K562 (cell line): ENCODE data around the gene BMP3. TPM values are rescaled to one million over a fixed set of nuclear protein-coding genes. Genes with fewer than 3 reads are reported as not detected.
A peak's percentile ranks its signal among the peaks of the same experiment; 100 is the strongest.

Source experiments
- ATAC-seq: fragments of 200-7000 bp; cut with Tn5 transposase; 3 replicates; pipeline ENCODE4 v1.9.1; 2020; ENCODE audit warnings: moderate library complexity
- BruUV-seq: library from RNA; stranded (reverse); fragments of 400-500 nt; replicated peaks from 2 replicates; lab custom pipeline; 2021; lab: Mats Ljungman, UMichigan
- CTCF ChIA-PET: fragments of 300-600 bp; formaldehyde crosslinking; extraction: SDS; loops from one replicate; lab custom pipeline; 2021; ENCODE audit warnings: low intra/inter-chr PET ratio; lab: Yijun Ruan, JAX
- POLR2A ChIA-PET: fragments of 300-600, 350-650 bp; sonication (Branson Sonifier 250); formaldehyde crosslinking; extraction: SDS; loops from one replicate; lab custom pipeline; 2021; ENCODE audit warnings: antibody characterized with exemption, inconsistent platforms; lab: Yijun Ruan, JAX
- DNase-seq, 4 experiments: peaks; one replicate each; pipeline versions ENCODE4 v3.0.0 to v3.0.0-alpha.2; 2011 to 2018; ENCODE audit warnings: low spot score in 3 of 4, mixed read lengths in 3 of 4; ENCODE audit errors: extremely low read depth in 1 of 4
- FAIRE-seq: peaks from 2 replicates; lab custom pipeline; 2011; peaks lifted over from hg19 to GRCh38; lab: Jason Lieb, UNC
- H2AFZ ChIP-seq: 2 replicates; pipeline ENCODE4 v1.6.0; 2011; ENCODE audit warnings: low read depth, low read length, control low read depth, inconsistent platforms
- H3K27ac ChIP-seq: fragments of 200-600 bp; 3 replicates; pipeline ENCODE4 v1.8.0; 2011; ENCODE audit warnings: low read depth, mild to moderate bottlenecking, control low read depth, inconsistent platforms, low read length, moderate library complexity, mixed read lengths; ENCODE audit errors: extremely low read depth
- H3K27me3 ChIP-seq, 2 experiments: fragments of 300-600 bp in 1 of 2; 2 replicates in 1 of 2; 3 replicates in 1 of 2; pipeline versions ENCODE4 v1.6.0 to v1.8.0; 2011; ENCODE audit warnings: inconsistent platforms in 2 of 2, low read length in 2 of 2, mild to moderate bottlenecking in 1 of 2, mixed read lengths in 1 of 2, moderate library complexity in 1 of 2; ENCODE audit not compliant: control insufficient read depth in 2 of 2, insufficient read depth in 2 of 2
- H3K36me3 ChIP-seq: fragments of 300-600 bp; 3 replicates; pipeline ENCODE4 v1.8.0; 2011; ENCODE audit warnings: mild to moderate bottlenecking, low read length, inconsistent platforms; ENCODE audit not compliant: control insufficient read depth, insufficient read depth
- H3K4me1 ChIP-seq, 2 experiments: fragments of 200-600 bp in 1 of 2; replicated peaks in 1 of 2; 2 replicates in 1 of 2; 3 replicates in 1 of 2; pipeline versions ENCODE4 v1.5.1 to v1.8.0; 2011; ENCODE audit warnings: inconsistent platforms in 2 of 2, low read length in 2 of 2, mild to moderate bottlenecking in 1 of 2, mixed read lengths in 1 of 2, moderate library complexity in 1 of 2; ENCODE audit not compliant: control insufficient read depth in 2 of 2, insufficient read depth in 2 of 2
- H3K4me2 ChIP-seq: 2 replicates; pipeline ENCODE4 v1.6.1; 2011; ENCODE audit warnings: low read length, control low read depth, inconsistent platforms, mixed read lengths; ENCODE audit not compliant: insufficient read depth
- H3K4me3 ChIP-seq: fragments of 200-600 bp; sonication (generic), shearing (Covaris generic); 2 replicates; pipeline ENCODE4 v1.5.1; 2016; ENCODE audit warnings: control low read depth, inconsistent platforms
- H3K79me2 ChIP-seq: fragments of 200-600 bp; 3 replicates; pipeline ENCODE4 v1.8.0; 2011; ENCODE audit warnings: low read length, inconsistent platforms; ENCODE audit not compliant: control insufficient read depth, insufficient read depth
- H3K9ac ChIP-seq, 2 experiments: 2 replicates each; pipeline versions ENCODE4 v1.6.0 to v1.6.1; 2011; ENCODE audit warnings: low read depth in 2 of 2, low read length in 2 of 2, control low read depth in 1 of 2, inconsistent platforms in 1 of 2, mild to moderate bottlenecking in 1 of 2, mixed read lengths in 1 of 2; ENCODE audit not compliant: insufficient read depth in 1 of 2
- H3K9me1 ChIP-seq: one replicate; pipeline ENCODE4 v1.6.0; 2011; ENCODE audit warnings: inconsistent platforms, mild to moderate bottlenecking, low read length, moderate library complexity; ENCODE audit not compliant: control insufficient read depth, insufficient read depth
- H3K9me3 ChIP-seq: replicated peaks from 2 replicates; pipeline ENCODE4 v1.5.1; 2011; ENCODE audit warnings: low read depth, low read length, inconsistent platforms; ENCODE audit not compliant: control insufficient read depth, insufficient read depth
- H4K20me1 ChIP-seq: replicated peaks from 2 replicates; pipeline ENCODE4 v1.6.1; 2011; ENCODE audit warnings: low read length, inconsistent platforms, mixed read lengths; ENCODE audit not compliant: control insufficient read depth, insufficient read depth
- DPF2 ChIP-seq: fragments of 450-650 bp; IDR thresholded peaks from 2 replicates; pipeline ENCODE4 v1.6.1; 2016
- MCM7 ChIP-seq, 2 experiments: fragments of 450-650 bp; IDR thresholded peaks; 2 replicates each; pipeline ENCODE4 v1.6.1; 2016 to 2018
- NCOA4 ChIP-seq: fragments of 450-650 bp; IDR thresholded peaks from 2 replicates; pipeline ENCODE4 v1.6.1; 2018; ENCODE audit warnings: mild to moderate bottlenecking; ENCODE audit not compliant: partially characterized antibody
- PHF20 ChIP-seq: fragments of 450-650 bp; IDR thresholded peaks from 2 replicates; pipeline ENCODE4 v1.6.1; 2018; ENCODE audit not compliant: partially characterized antibody
- RAD21 ChIP-seq, 2 experiments: fragments of 250-450 bp in 1 of 2; fragments of 450-650 bp in 1 of 2; sonication (Bioruptor Pico) in 1 of 2; formaldehyde crosslinking in 1 of 2; IDR thresholded peaks in 1 of 2; conservative IDR thresholded peaks in 1 of 2; 2 replicates each; pipeline versions ENCODE4 v1.4.0 to v1.8.0; 2020 to 2022; ENCODE audit warnings: mild to moderate bottlenecking in 2 of 2, moderate library complexity in 1 of 2
- RCOR1 ChIP-seq, 2 experiments: IDR thresholded peaks; 2 replicates each; pipeline ENCODE4 v1.6.1; 2012; ENCODE audit warnings: low read depth in 2 of 2, low read length in 2 of 2, borderline replicate concordance in 1 of 2, improper control_type of control experiment in 1 of 2
- SETDB1 ChIP-seq: IDR thresholded peaks from one replicate; pipeline ENCODE4 v1.6.1; 2012; ENCODE audit warnings: low read length, control low read depth, inconsistent platforms
- TAL1 ChIP-seq: fragments of 450-650 bp; IDR thresholded peaks from 2 replicates; pipeline ENCODE4 v1.6.1; 2016; ENCODE audit warnings: mild to moderate bottlenecking
- WGBS: fragments of 100-300 bp; shearing (Covaris generic); methylation state at CpG from one replicate; pipeline ENCODE4 v1.1.6; 2016; ENCODE audit warnings: low coverage, mixed read lengths; ENCODE audit not compliant: insufficient coverage; ENCODE audit errors: missing lambda C conversion rate; 5-methylcytosine and 5-hydroxymethylcytosine counted together
- in situ Hi-C: fragments of 300-500 bp; cut with MboI; formaldehyde crosslinking; loops from 4 replicates; pipeline ENCODE4 v1.15.0; 2018; ENCODE audit warnings: inconsistent platforms, mixed read lengths
- intact Hi-C: fragments of 100-400 bp; cut with micrococcal nuclease; formaldehyde crosslinking; loops from 2 replicates; pipeline ENCODE4 v1.14.2; 2022
- polyA plus RNA-seq, 8 experiments: library from polyadenylated mRNA; depleted of rRNA in 4 of 8; stranded (reverse) in 5 of 8; unstranded in 3 of 8; fragments of >200 nt; fragmentation: Nextera tagmentation in 2 of 8; fragmentation: Illumina TruSeq in 1 of 8; extraction: Ambion mirVana in 2 of 8; extraction: Trizol in 1 of 8; gene quantifications; 2 replicates each; pipeline versions ENCODE4 v1.2.1 to v1.2.3, GENCODE V29; 2011 to 2014; ENCODE audit warnings: inconsistent platforms in 1 of 8, missing spikeins in 1 of 8
- total RNA-seq, 7 experiments: library from RNA; depleted of rRNA in 6 of 7; stranded (reverse); fragments of >200 nt in 6 of 7; fragmentation: Illumina TruSeq in 2 of 7; extraction: Trizol in 2 of 7; gene quantifications; 2 replicates each; pipeline versions ENCODE4 v1.2.1 to v1.2.3, GENCODE V29; 2011 to 2021; ENCODE audit warnings: low replicate concordance in 1 of 7
- TF ChIP-seq, protein P1 (sequence below), 3 experiments: IDR thresholded peaks in 2 of 3; conservative IDR thresholded peaks in 1 of 3; 2 replicates each; pipeline ENCODE4 v1.5.1; 2011 to 2012; ENCODE audit warnings: low read length in 3 of 3, mild to moderate bottlenecking in 3 of 3, control low read depth in 2 of 3, improper control_type of control experiment in 1 of 3, inconsistent platforms in 1 of 3, low read depth in 1 of 3, mixed read lengths in 1 of 3, moderate library complexity in 1 of 3; ENCODE audit not compliant: insufficient read depth in 2 of 3

Gene BMP3
- total and polyA plus RNA-seq, 9 of the 15 experiments (the other 6 are each of a cell fraction or from before 2014, with no cell fraction given): 0.01 TPM; not detected in 8

DNA sequence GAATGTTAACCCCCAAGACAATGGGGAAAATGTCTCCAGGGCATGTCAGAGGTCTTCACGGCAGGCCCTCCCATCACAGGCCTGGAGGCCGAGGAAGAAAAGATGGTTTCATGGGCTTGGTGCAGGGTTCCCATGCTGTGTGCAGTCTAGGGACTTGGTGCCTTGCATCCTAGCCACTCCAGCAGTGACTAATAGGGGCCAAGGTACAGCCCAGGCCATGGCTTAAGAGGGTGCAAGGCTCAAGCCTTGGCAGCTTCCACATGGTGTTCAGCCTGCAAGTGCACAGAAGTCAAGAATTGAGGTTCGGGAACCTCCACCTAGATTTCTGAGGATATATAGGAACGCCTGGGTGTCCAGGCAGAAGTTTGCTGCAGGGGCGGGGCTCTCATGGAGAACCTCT is 50.6 kb downstream of the BMP3 start:
- no peak overlapping the region for H3K27ac ChIP-seq
- TF ChIP-seq DPF2 (no peak), SETDB1 (no peak), PHF20 (no peak), NCOA4 (no peak)
- intact Hi-C loops (no loop called here), in situ Hi-C loops (loop anchor here (25.0 kb wide), 1 partner anchor 256 kb away; no protein-coding TSS in a partner anchor)
- H2AFZ ChIP-seq: no peak overlapping the region
- no peak overlapping the region for H3K4me3 ChIP-seq
- H3K4me1 ChIP-seq: no peaks in the 10 kb centered on the region
- ATAC-seq (no peak), DNase-seq (no peak), FAIRE-seq (no peak)
- H3K9me3 ChIP-seq: no peaks in the 10 kb centered on the region
- H3K27me3 ChIP-seq: no peaks in the 10 kb centered on the region
- H3K79me2 ChIP-seq: no peaks in the 10 kb centered on the region
- no TSS peak for BruUV-seq
- no peak overlapping the region for H3K9ac ChIP-seq
- H3K4me2 ChIP-seq: no peak overlapping the region
- CTCF ChIA-PET: no interaction called here
- H3K9me1 ChIP-seq: no peaks in the 10 kb centered on the region
- WGBS: 2% methylated on average over 4 of the region's 5 CpGs
- H3K36me3 ChIP-seq: no peaks in the 10 kb centered on the region
- H4K20me1 ChIP-seq: no peaks in the 10 kb centered on the region
- POLR2A ChIA-PET: no interaction called here

DNA sequence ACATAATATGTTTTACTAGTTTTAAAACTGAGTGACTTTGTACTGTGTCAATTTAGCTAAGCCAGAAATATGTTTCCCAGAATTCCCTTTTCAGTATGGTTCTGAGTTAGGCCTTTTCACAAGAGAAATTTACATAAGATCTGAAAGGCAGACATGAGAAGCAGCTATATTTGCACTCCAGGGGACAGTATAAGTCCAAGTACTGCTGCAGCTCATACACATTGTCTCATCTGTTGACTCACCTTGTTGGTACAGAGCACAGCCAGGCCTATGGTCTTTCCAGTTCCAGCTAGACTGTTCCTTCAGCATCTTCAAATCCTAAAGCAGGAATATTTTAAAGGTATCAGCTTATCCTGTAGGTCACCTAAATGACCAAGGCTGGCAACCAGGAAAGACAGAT is 53.5 kb downstream of the BMP3 start:
- no peaks in the 10 kb centered on the region for H3K9me1 ChIP-seq
- no peaks in the 10 kb centered on the region for H3K4me1 ChIP-seq
- BruUV-seq: no TSS peak
- H4K20me1 ChIP-seq: no peaks in the 10 kb centered on the region
- ChIA-PET CTCF (no interaction called here), POLR2A (interaction anchor here (2.0 kb wide), 1 partner anchor 9 kb away, joined by 5 read pairs; no protein-coding TSS in a partner anchor)
- FAIRE-seq (no peak), ATAC-seq (no peak), DNase-seq (no peak)
- no peak overlapping the region for H3K4me2 ChIP-seq
- in situ Hi-C loops (loop anchor here (25.0 kb wide), 1 partner anchor 253 kb away; no protein-coding TSS in a partner anchor), intact Hi-C loops (no loop called here)
- H3K9ac ChIP-seq: no peak overlapping the region
- no peaks in the 10 kb centered on the region for H3K9me3 ChIP-seq
- no peaks in the 10 kb centered on the region for H3K27me3 ChIP-seq
- H3K36me3 ChIP-seq: no peaks in the 10 kb centered on the region
- H3K27ac ChIP-seq: no peak overlapping the region
- H3K4me3 ChIP-seq: no peak overlapping the region
- no peak overlapping the region for H2AFZ ChIP-seq
- no peaks in the 10 kb centered on the region for H3K79me2 ChIP-seq
- TF ChIP-seq MCM7 (IDR thresholded peaks at IDR 0.05) (no peak), RAD21 (CRISPR knock-in tag; conservative IDR thresholded peaks at IDR 0.05 in 1 of 2, IDR thresholded peaks at IDR 0.05 in 1 of 2) (peak in 1 of 2 experiments; percentile 19; a peak in 1 of 4 replicates), RCOR1 (IDR thresholded peaks at IDR 0.05; ENCODE audit: borderline replicate concordance in 1 of 2, low read depth in 2 of 2, low read length in 2 of 2) (no peak), TAL1 (no peak)
- TF ChIP-seq, protein P1, sequence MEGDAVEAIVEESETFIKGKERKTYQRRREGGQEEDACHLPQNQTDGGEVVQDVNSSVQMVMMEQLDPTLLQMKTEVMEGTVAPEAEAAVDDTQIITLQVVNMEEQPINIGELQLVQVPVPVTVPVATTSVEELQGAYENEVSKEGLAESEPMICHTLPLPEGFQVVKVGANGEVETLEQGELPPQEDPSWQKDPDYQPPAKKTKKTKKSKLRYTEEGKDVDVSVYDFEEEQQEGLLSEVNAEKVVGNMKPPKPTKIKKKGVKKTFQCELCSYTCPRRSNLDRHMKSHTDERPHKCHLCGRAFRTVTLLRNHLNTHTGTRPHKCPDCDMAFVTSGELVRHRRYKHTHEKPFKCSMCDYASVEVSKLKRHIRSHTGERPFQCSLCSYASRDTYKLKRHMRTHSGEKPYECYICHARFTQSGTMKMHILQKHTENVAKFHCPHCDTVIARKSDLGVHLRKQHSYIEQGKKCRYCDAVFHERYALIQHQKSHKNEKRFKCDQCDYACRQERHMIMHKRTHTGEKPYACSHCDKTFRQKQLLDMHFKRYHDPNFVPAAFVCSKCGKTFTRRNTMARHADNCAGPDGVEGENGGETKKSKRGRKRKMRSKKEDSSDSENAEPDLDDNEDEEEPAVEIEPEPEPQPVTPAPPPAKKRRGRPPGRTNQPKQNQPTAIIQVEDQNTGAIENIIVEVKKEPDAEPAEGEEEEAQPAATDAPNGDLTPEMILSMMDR (IDR thresholded peaks at IDR 0.05 in 2 of 3, conservative IDR thresholded peaks at IDR 0.05 in 1 of 3; ENCODE audit: insufficient read depth in 2 of 3, low read depth in 1 of 3, low read length in 3 of 3): peak in 1 of 3 experiments; percentile 22; a peak in 2 of 6 replicates
- TF ChIP-seq, all 486 proteins: peak for 2
